ENCODE measurements around the gene LTBP3.

DNA sequence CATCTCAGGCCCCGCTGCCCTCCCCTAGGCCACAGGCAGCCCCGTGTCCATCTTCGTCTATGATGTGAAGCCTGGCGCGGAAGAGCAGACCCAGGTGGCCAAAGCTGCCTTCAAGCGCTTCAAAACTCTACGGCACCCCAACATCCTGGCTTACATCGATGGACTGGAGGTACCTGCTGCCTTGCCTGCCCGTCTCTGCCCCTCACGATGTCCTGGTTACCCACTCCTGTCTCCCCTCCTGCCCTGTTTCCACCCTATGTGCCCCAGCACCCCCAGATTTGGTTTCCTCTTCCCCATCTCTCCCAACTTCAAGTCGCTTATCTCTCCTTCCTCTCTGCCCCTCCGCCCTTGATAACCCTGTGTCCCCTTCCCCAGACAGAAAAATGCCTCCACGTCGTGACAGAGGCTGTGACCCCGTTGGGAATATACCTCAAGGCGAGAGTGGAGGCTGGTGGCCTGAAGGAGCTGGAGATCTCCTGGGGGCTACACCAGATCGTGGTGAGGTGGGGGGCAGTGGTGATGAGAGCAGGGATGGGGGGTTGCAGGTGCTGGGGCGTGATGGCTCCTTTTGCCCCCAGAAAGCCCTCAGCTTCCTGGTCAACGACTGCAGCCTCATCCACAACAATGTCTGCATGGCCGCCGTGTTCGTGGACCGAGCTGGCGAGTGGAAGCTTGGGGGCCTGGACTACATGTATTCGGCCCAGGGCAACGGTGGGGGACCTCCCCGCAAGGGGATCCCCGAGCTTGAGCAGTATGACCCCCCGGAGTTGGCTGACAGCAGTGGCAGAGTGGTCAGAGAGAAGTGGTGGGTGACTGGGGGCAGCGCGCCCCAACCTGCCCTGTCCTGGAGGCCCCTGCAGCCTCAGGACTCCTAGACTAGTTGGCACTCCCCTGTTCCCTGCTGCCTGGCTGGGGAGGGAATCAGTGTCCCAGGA is 32.3 kb downstream of the LTBP3 start:
- TF ChIP-seq, protein P1, sequence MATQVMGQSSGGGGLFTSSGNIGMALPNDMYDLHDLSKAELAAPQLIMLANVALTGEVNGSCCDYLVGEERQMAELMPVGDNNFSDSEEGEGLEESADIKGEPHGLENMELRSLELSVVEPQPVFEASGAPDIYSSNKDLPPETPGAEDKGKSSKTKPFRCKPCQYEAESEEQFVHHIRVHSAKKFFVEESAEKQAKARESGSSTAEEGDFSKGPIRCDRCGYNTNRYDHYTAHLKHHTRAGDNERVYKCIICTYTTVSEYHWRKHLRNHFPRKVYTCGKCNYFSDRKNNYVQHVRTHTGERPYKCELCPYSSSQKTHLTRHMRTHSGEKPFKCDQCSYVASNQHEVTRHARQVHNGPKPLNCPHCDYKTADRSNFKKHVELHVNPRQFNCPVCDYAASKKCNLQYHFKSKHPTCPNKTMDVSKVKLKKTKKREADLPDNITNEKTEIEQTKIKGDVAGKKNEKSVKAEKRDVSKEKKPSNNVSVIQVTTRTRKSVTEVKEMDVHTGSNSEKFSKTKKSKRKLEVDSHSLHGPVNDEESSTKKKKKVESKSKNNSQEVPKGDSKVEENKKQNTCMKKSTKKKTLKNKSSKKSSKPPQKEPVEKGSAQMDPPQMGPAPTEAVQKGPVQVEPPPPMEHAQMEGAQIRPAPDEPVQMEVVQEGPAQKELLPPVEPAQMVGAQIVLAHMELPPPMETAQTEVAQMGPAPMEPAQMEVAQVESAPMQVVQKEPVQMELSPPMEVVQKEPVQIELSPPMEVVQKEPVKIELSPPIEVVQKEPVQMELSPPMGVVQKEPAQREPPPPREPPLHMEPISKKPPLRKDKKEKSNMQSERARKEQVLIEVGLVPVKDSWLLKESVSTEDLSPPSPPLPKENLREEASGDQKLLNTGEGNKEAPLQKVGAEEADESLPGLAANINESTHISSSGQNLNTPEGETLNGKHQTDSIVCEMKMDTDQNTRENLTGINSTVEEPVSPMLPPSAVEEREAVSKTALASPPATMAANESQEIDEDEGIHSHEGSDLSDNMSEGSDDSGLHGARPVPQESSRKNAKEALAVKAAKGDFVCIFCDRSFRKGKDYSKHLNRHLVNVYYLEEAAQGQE (IDR thresholded peaks at IDR 0.05; ENCODE audit: borderline replicate concordance): no peak
- no peak for TF ChIP-seq TAF1 (IDR thresholded peaks at IDR 0.05; ENCODE audit: low read depth)
- TF ChIP-seq, protein P2, sequence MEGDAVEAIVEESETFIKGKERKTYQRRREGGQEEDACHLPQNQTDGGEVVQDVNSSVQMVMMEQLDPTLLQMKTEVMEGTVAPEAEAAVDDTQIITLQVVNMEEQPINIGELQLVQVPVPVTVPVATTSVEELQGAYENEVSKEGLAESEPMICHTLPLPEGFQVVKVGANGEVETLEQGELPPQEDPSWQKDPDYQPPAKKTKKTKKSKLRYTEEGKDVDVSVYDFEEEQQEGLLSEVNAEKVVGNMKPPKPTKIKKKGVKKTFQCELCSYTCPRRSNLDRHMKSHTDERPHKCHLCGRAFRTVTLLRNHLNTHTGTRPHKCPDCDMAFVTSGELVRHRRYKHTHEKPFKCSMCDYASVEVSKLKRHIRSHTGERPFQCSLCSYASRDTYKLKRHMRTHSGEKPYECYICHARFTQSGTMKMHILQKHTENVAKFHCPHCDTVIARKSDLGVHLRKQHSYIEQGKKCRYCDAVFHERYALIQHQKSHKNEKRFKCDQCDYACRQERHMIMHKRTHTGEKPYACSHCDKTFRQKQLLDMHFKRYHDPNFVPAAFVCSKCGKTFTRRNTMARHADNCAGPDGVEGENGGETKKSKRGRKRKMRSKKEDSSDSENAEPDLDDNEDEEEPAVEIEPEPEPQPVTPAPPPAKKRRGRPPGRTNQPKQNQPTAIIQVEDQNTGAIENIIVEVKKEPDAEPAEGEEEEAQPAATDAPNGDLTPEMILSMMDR (IDR thresholded peaks at IDR 0.05; ENCODE audit: poor library complexity, severe bottlenecking): no peak
- no peak for TF ChIP-seq MXI1 (conservative IDR thresholded peaks at IDR 0.05; ENCODE audit: poor library complexity, severe bottlenecking)
- no peak for TF ChIP-seq POLR2AphosphoS5 (IDR thresholded peaks at IDR 0.05)
- no peak for TF ChIP-seq RAD21 (conservative IDR thresholded peaks at IDR 0.05)
- TF ChIP-seq EZH2 (IDR thresholded peaks at IDR 0.05; ENCODE audit: borderline replicate concordance, insufficient read depth, low read length, poor library complexity, severe bottlenecking): no peak
- TF ChIP-seq EP300 (conservative IDR thresholded peaks at IDR 0.05; ENCODE audit: poor library complexity, severe bottlenecking): no peak
- no peak for TF ChIP-seq SMC3 (conservative IDR thresholded peaks at IDR 0.05; ENCODE audit: poor library complexity)

Data from neural cell (in vitro differentiated cells).